Ovary (tissue), 9 donors: Measurements from ENCODE around the gene FOLR1. TPM values are rescaled to one million over a fixed set of nuclear protein-coding genes. Genes with fewer than 3 reads are reported as not detected.

Experiments
- polyA plus RNA-seq, 2 donors: library from polyadenylated mRNA; stranded (reverse); fragments of 200-250 nt in 1 of 2; fragments of 350-450 nt in 1 of 2; fragmentation: Illumina TruSeq in 1 of 2; extraction: RNeasy Lipid Tissue Mini Kit (QIAGEN cat#74804) in 1 of 2; gene quantifications; one replicate each; pipeline ENCODE4 v1.2.3, GENCODE V29; 2013 to 2014
- total RNA-seq, 7 donors: library from RNA; depleted of rRNA in 2 of 7; stranded (reverse); fragments of >200 nt in 2 of 7; fragmentation: NEBNext Ultra II Directional in 3 of 7; extraction: Animal tissue kit (Norgen Biotek cat#: 25700) in 3 of 7; gene quantifications; one replicate each; pipeline versions ENCODE4 v1.1.0 to v1.2.4, GENCODE V29; 2016 to 2023
- donor health status: DM: no; HTN: no; CAD: no; lungs with moderate emphysema.
- donor health status: DM: no; HTN: no; CAD: no.
- donor health status: Bipolar disorder and iron deficiency.
- donor health status: DM: yes; HTN: yes; CAD: no.
- donor health status: DM: no; HTN: no; CAD: no.
- donor health status: DM: yes; HTN: yes; CAD: no.

Gene FOLR1
- total and polyA plus RNA-seq, 9 donors = 0.31 to 108 (median 4.3) TPM; not detected in 1

Other genes with a start within 250 kb of the FOLR1 start
- 10 to 100 TPM in 3 of 7 donors, 1 to 10 TPM in 4; 4.6 to 14.2 (median 8.8) TPM for gene IL18BP, start 193.2 kb upstream of the FOLR1 start, total RNA-seq
- 10 to 100 TPM in 1 of 2 donors, 1 to 10 TPM in 1; 8.7 to 17.1 TPM for gene IL18BP, start 193.2 kb upstream of the FOLR1 start, polyA plus RNA-seq
- 100 to 1,000 TPM; 190 to 270 (median 252) TPM for gene NUMA1, start 111.6 kb upstream of the FOLR1 start, total RNA-seq
- 100 to 1,000 TPM; 156 to 235 TPM for gene NUMA1, start 111.6 kb upstream of the FOLR1 start, polyA plus RNA-seq
- gene LRRC51, start 111.3 kb upstream of the FOLR1 start, total RNA-seq = 10 to 100 TPM in 3 of 7 donors, 1 to 10 TPM in 4; 7.2 to 21.0 (median 9.5) TPM
- 10 to 100 TPM in 1 of 2 donors, 1 to 10 TPM in 1; 9.6 to 20.9 TPM for gene LRRC51, start 111.3 kb upstream of the FOLR1 start, polyA plus RNA-seq
- gene LAMTOR1, start 88.8 kb upstream of the FOLR1 start, total RNA-seq = 10 to 100 TPM; 64.0 to 99.7 (median 71.0) TPM
- gene LAMTOR1, start 88.8 kb upstream of the FOLR1 start, polyA plus RNA-seq = 100 to 1,000 TPM; 110 to 118 TPM
- not detected for gene TOMT, start 86.2 kb upstream of the FOLR1 start, total RNA-seq
- not detected for gene TOMT, start 86.2 kb upstream of the FOLR1 start, polyA plus RNA-seq
- 10 to 100 TPM; 11.1 to 28.4 (median 20.8) TPM for gene ANAPC15, start 79.4 kb upstream of the FOLR1 start, total RNA-seq
- gene ANAPC15, start 79.4 kb upstream of the FOLR1 start, polyA plus RNA-seq = 10 to 100 TPM; 30.5 to 44.4 TPM
- not detected for gene FOLR3, start 56.4 kb upstream of the FOLR1 start, total RNA-seq
- gene FOLR3, start 56.4 kb upstream of the FOLR1 start, polyA plus RNA-seq = not detected
- 10 to 100 TPM in 3 of 7 donors, 1 to 10 TPM in 4; 2.4 to 14.1 (median 10.0) TPM for gene FOLR2, start 24.7 kb downstream of the FOLR1 start, total RNA-seq
- 10 to 100 TPM; 15.5 to 45.7 TPM for gene FOLR2, start 24.7 kb downstream of the FOLR1 start, polyA plus RNA-seq
- gene INPPL1, start 32.6 kb downstream of the FOLR1 start, total RNA-seq = 100 to 1,000 TPM in 5 of 7 donors, 10 to 100 TPM in 2; 48.4 to 208 (median 136) TPM
- 10 to 100 TPM; 77.3 to 86.6 TPM for gene INPPL1, start 32.6 kb downstream of the FOLR1 start, polyA plus RNA-seq
- gene PHOX2A, start 52.0 kb downstream of the FOLR1 start, total RNA-seq = not detected
- not detected for gene PHOX2A, start 52.0 kb downstream of the FOLR1 start, polyA plus RNA-seq
- gene CLPB, start 242.4 kb downstream of the FOLR1 start, total RNA-seq = 10 to 100 TPM; 10.0 to 25.1 (median 14.8) TPM
- gene CLPB, start 242.4 kb downstream of the FOLR1 start, polyA plus RNA-seq = 10 to 100 TPM in 1 of 2 donors, 1 to 10 TPM in 1; 3.4 to 11.9 TPM